ENCODE data around the gene MEGF6.

The MEGF6 gene

DNA sequence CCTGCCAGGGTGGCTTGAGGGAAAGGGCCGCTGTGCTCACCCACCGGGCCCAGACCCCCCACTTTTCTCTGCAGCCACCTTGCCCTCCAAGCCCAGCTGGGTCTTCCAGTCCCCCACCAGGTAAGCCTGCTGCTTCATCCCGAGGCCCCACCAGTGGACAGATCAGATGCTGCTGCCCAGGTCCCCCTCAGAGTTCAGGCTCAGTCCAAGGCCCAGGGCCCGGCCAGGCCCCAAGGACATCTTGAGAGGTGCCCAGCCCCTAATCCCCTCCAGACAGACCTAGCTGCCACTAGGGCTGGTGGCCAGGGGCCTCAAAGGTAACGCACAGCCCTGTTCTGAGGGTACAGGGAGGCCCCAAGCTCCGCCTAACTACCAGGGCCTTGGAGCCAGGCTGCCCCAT lies 58.6 kb downstream of the MEGF6 start:
- intact Hi-C loops (cut with micrococcal nuclease): no loop called here
- Mint-ChIP-seq H3K27me3 (no peaks in the 10 kb centered on the region), H3K9me3 (no peaks in the 10 kb centered on the region), H3K27ac (no peak overlapping the region), H3K4me3 (no peak overlapping the region), H3K4me1 (ENCODE audit: low read depth) (no peaks in the 10 kb centered on the region), H3K36me3 (ENCODE audit: low read depth) (no peaks in the 10 kb centered on the region)

DNA sequence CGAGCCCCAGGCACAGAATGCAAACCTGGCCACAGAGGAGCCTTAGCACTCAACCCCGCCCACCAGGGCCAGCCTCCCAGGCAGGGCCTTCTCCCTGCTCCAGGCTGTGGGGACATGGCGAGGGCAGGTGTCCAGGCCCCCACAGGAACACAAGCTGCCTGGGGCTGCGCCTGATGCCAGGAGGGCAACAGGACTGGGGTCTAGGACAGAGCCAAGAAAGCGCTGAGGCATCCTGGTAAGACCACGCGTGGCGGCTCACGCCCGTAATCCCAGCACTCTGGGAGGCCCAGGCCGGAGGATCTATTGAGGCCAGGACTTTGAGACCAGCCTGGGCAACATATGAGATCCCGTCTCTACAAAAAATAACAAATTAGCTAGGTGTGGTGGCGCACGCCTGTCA lies 59.1 kb downstream of the MEGF6 start:
- Mint-ChIP-seq H3K4me1 (ENCODE audit: low read depth) (no peaks in the 10 kb centered on the region), H3K9me3 (no peaks in the 10 kb centered on the region), H3K4me3 (no peak overlapping the region), H3K27me3 (no peaks in the 10 kb centered on the region), H3K36me3 (ENCODE audit: low read depth) (no peaks in the 10 kb centered on the region), H3K27ac (no peak overlapping the region)
- intact Hi-C loops (cut with micrococcal nuclease): no loop called here

DNA sequence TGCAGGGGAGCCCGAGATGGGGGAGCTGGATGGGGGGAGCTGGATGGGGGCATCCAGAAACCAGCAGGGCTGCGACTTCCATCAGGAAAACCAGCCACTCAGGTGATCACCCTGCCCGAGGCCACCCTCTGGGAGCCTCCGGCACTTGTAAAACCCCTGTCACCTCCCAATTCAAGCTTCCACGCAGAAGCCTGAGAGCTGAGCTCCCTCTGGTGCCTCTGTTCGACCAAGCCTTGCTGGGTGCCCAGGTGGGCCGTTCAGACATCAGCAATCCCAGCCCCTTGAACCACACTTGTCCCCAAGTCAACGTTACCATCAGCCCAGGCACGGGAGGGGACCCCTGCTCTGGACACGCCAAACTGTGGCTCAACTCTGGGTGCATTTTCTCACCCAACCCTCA lies 59.6 kb downstream of the MEGF6 start:
- Mint-ChIP-seq H3K27ac (no peak overlapping the region), H3K27me3 (no peaks in the 10 kb centered on the region)

DNA sequence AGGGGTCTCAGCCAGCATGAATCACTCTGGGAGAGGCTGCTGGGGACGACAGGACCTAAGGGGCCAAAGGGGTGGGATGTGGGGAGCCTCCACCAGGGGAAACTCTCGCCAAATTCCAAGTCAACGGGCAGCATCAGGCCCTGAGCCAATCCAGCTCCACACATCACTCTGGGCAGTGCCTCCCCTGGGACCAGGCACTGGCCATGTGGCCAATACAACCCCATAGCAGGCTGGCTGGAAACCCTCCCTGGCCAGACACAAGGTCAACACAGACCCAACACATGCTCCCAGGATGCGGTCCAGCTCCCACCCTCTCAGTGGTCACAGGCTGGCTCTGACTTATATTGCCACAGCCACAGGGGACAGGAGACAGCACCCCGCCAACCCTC lies 60.0 kb downstream of the MEGF6 start:
- Mint-ChIP-seq H3K36me3 (ENCODE audit: low read depth) (no peaks in the 10 kb centered on the region), H3K4me1 (ENCODE audit: low read depth) (no peaks in the 10 kb centered on the region), H3K9me3 (no peaks in the 10 kb centered on the region), H3K27me3 (no peaks in the 10 kb centered on the region), H3K4me3 (no peak overlapping the region), H3K27ac (no peak overlapping the region)
- intact Hi-C loops (cut with micrococcal nuclease): no loop called here

More for the DNA sequence above, 59.6 kb downstream of the MEGF6 start:
- intact Hi-C loops (cut with micrococcal nuclease): no loop called here
- H3K4me3 Mint-ChIP-seq: no peak overlapping the region
- H3K9me3 Mint-ChIP-seq: no peaks in the 10 kb centered on the region
- H3K4me1 Mint-ChIP-seq (ENCODE audit: low read depth): no peaks in the 10 kb centered on the region
- no peaks in the 10 kb centered on the region for H3K36me3 Mint-ChIP-seq (ENCODE audit: low read depth)

DNA sequence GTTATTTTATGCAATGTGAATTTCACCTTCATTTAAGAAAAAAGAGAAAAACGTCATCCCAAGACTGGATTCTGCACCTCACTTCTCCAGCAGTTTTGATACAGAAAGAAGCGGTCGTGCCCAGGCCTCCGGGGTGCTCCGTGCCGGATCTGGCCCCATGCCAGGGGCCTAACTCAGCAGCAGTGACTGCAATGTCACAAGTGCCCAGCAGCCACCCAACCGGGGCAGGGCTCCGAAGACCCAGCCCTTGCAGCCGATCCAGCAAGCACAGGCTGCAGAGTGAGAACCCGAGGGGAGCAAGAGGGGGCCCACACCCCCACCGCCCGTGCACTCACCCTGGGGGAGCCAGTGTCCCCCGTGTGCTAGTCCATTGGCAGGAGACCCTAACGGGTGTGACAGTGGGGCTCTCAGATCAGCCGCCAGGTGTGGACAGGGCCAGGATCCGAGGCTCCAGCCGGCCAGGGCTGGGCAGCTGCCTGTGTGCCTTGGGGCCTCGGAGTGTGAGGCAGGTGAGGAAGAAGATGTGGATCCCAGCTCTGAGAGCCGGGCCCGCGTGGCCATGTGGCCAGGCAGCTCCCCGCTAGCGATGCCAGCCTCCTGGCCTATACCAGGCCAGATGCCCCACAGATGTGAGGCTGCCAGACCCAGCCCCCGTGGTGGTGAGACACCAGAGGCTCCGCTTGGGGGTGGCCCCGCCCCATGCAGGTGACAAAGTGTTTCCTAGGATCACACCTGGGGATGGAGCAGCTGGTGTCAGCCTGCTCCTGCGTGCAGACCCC lies 60.6 kb downstream of the MEGF6 start:
- no peak overlapping the region for H3K4me3 Mint-ChIP-seq
- no peaks in the 10 kb centered on the region for H3K27me3 Mint-ChIP-seq
- intact Hi-C loops (cut with micrococcal nuclease): no loop called here
- no peaks in the 10 kb centered on the region for H3K9me3 Mint-ChIP-seq
- no peaks in the 10 kb centered on the region for H3K36me3 Mint-ChIP-seq (ENCODE audit: low read depth)
- no peaks in the 10 kb centered on the region for H3K4me1 Mint-ChIP-seq (ENCODE audit: low read depth)
- H3K27ac Mint-ChIP-seq: no peak overlapping the region

DNA sequence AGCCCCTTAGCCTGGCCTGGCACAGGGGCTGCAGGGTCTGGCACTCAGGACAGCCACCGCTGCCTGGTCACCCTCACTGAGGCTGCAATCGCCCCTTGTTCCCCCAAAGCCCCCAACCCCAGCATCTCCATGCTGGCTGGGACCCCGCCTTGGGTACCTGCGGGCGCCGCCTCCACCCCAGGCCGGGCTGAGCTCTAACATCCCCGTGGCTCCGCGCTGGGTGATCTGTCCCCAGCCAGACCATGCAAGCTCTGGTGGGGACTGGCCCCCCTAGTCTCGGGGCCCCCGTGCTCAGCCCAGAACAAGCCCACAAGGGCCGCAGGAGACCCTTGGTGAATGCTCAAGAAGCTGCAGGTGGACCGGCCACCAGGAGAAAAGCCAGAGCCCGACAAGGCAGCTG lies 62.4 kb downstream of the MEGF6 start:
- H3K4me3 Mint-ChIP-seq: no peak overlapping the region
- intact Hi-C loops (cut with micrococcal nuclease): no loop called here
- H3K27me3 Mint-ChIP-seq: no peaks in the 10 kb centered on the region
- no peak overlapping the region for H3K27ac Mint-ChIP-seq
- H3K4me1 Mint-ChIP-seq (ENCODE audit: low read depth): no peaks in the 10 kb centered on the region
- no peaks in the 10 kb centered on the region for H3K9me3 Mint-ChIP-seq
- no peaks in the 10 kb centered on the region for H3K36me3 Mint-ChIP-seq (ENCODE audit: low read depth)

DNA sequence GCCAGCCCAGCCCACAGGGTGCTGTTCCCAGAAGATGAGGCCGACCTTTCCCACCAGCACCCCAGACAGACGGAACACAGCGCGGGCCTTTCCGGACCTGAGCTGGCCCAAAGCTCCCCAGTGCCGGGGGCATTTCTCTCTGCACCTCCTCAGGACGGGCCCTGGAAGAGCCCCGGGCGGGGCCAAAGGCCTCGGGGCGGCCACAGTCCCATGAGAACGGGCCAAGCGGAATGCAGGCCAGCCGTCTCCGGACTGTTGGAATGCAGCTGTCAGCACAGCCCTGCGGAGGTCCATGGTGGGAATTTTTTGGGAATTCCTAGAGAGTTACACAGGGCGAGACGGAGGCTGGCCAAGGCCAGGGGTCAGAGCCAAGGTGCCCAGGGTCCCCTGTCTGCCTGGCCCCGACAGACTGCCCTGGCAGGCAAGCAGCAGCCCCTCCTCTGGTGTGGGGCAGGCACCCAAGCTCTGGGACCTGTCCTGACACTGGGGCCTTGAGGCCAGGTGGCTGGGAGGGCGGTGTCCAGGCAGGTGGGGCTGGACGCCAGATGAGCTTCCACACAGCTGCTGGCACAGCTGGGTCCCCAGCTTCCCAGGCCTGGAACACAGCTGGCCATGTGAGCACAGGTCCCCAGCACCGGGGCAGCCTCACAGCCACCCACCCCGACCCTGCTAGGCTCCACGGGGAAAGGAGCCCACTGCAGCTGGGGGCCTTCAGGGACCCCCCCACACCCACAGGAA lies 63.0 kb downstream of the MEGF6 start:
- no peaks in the 10 kb centered on the region for H3K4me1 Mint-ChIP-seq (ENCODE audit: low read depth)
- H3K36me3 Mint-ChIP-seq (ENCODE audit: low read depth): no peaks in the 10 kb centered on the region
- no peaks in the 10 kb centered on the region for H3K9me3 Mint-ChIP-seq
- H3K27me3 Mint-ChIP-seq: no peaks in the 10 kb centered on the region
- H3K4me3 Mint-ChIP-seq: no peak overlapping the region
- no peak overlapping the region for H3K27ac Mint-ChIP-seq
- intact Hi-C loops (cut with micrococcal nuclease): no loop called here

DNA sequence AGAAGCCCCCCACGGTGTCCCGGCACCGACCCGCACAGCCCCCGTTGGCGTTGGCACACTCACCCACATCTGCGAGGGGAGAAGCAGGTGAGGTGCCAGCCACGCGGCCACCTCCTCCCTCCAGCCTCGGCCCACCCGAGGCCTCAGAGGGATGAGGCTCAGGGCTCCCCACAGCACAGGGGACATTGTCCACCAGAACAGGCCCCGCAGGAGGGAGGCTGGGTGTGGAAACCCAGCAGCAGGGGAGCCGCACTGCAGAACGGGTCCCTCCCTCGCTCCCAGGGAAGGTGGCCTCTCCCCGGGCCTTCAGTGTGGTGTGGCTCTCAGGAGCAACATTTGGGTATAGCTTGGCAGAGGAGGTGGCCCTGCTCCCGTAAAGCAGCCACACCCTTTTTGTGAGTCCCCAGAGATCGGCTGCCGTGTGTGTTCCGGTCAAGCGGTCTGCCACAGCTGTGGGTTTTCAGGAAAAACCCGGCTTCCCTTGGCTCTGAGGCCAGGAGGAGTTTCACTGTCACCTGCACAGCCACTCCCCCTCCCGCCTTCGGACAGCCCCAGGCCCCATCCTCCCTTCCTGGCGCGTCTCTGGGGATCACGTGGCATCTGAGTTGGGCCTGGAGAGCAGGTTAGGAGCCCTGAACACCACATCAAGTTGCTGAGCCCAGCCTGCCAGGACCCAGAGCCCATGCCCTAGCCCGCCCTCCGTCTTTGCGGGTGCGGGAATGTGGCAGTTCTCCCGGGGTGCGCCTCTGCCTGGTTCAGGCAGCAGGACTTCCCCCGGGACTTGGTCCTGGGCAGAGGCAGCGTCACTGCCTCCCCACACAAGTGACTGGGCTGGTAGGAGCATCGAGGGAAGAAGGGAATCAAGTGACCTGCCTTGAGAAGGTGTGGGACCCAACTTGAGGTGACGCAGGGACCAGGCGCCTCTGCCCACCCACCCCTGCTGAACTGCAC lies 64.0 kb downstream of the MEGF6 start:
- H3K9me3 Mint-ChIP-seq: no peaks in the 10 kb centered on the region
- no peak overlapping the region for H3K27ac Mint-ChIP-seq
- no peaks in the 10 kb centered on the region for H3K27me3 Mint-ChIP-seq
- no peak overlapping the region for H3K4me3 Mint-ChIP-seq
- H3K4me1 Mint-ChIP-seq (ENCODE audit: low read depth): no peaks in the 10 kb centered on the region
- intact Hi-C loops (cut with micrococcal nuclease): no loop called here
- no peaks in the 10 kb centered on the region for H3K36me3 Mint-ChIP-seq (ENCODE audit: low read depth)

DNA sequence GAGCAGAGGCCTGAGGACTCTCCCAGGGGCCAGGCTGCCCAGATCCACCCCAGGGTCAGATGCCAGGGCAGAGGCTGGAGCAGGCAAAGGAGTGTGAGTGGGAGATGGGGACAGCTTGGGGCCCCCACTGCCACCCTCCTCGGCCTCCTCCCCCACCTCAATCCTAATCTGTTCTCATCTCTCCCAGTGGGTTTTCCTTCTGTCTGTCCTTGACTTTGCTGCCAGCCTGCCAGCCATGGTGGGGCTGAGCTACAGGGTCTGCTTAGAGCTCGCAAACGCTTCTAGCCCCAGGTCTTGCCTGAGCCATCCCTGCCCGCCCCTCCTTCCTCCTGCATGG lies 65.3 kb downstream of the MEGF6 start:
- Mint-ChIP-seq H3K9me3 (no peaks in the 10 kb centered on the region), H3K27ac (no peak overlapping the region), H3K27me3 (peaks cover 1% of the 10 kb centered on the region), H3K36me3 (ENCODE audit: low read depth) (no peaks in the 10 kb centered on the region), H3K4me3 (no peak overlapping the region), H3K4me1 (ENCODE audit: low read depth) (no peaks in the 10 kb centered on the region)
- intact Hi-C loops (cut with micrococcal nuclease): no loop called here

DNA sequence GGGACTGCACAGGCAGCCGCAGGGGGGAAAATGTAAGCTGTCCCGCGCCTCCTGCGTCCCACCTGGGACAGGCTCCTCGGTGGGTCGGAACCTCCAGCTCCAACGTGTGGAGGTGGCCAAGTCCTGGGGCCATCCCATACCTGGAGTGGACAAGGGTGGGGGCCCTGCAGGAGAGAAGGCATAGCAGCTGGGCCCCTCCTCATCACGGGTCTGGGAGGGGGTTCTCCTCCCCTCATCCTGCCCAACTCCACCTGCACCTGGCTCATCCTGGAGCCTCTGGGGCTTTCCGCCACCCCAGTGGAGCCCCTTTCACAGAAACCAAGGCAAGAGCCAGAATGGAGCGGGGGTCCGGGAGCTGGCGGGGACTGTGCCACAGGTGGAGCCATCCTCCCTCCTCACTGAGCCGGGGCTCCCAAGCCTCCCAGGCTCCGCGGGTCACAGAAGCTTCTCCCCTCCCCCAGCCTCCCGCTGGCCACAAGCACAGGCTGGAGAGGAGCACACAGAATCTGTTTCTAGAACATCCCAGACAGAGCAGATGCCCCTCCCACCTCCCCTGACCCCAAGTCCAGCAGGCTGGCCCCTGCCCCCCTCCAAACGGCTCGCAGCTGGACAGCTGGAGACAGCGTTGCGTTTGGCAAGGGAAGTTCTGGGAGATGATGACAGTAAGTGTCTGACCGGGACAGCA lies 65.8 kb downstream of the MEGF6 start:
- Mint-ChIP-seq H3K36me3 (ENCODE audit: low read depth) (no peaks in the 10 kb centered on the region), H3K27me3 (peaks cover 1% of the 10 kb centered on the region), H3K27ac (no peak overlapping the region), H3K4me1 (ENCODE audit: low read depth) (no peaks in the 10 kb centered on the region), H3K4me3 (no peak overlapping the region), H3K9me3 (no peaks in the 10 kb centered on the region)
- intact Hi-C loops (cut with micrococcal nuclease): no loop called here

DNA sequence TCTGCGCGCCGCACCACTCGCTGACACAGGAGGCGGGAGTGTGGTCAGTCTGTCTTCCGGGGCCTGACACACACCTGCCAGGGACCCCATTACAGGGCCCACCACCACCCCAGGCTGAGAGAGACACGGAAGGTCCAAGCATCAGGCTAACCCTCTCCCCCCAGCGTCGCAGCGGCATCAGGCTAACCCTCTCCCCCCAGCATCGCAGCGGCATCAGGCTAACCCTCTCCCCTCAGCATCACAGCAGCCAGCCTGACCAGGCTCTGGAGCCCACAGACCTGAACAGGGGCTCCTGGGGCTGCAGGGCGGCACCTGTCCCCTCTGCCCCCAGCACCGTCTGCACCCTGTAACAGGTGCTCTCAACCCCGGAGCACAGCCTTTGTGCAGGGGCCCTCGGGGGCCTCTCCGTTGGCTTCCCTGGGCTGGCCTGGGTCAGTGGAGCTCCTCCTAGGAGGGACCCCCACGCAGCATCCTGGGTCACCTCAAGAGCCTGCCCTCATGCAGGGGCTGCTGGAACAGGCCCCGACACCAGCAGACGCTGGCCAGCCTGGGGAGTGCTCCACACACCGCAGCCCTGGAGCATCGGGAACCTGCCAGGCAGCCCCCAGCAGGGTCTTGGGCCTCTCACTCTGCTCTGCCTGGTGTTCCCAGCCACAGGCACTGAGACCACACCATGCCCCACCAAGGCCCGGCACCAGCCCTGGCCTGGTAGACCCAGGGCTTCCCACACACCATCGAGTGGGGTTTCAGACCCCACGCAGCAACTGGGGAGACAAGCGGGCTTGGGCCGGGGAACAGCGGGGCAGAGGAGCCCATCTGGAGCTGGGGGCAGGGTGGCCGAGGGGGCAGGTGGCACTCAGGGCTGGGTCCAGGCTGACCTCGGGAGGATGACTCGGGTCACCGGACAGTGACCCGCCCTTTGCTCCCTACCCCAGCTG lies 67.0 kb downstream of the MEGF6 start:
- H3K9me3 Mint-ChIP-seq: no peaks in the 10 kb centered on the region
- H3K4me1 Mint-ChIP-seq (ENCODE audit: low read depth): no peaks in the 10 kb centered on the region
- intact Hi-C loops (cut with micrococcal nuclease): no loop called here
- H3K27ac Mint-ChIP-seq: no peak overlapping the region
- peaks cover 1% of the 10 kb centered on the region for H3K27me3 Mint-ChIP-seq
- H3K4me3 Mint-ChIP-seq: no peak overlapping the region
- H3K36me3 Mint-ChIP-seq (ENCODE audit: low read depth): no peaks in the 10 kb centered on the region

DNA sequence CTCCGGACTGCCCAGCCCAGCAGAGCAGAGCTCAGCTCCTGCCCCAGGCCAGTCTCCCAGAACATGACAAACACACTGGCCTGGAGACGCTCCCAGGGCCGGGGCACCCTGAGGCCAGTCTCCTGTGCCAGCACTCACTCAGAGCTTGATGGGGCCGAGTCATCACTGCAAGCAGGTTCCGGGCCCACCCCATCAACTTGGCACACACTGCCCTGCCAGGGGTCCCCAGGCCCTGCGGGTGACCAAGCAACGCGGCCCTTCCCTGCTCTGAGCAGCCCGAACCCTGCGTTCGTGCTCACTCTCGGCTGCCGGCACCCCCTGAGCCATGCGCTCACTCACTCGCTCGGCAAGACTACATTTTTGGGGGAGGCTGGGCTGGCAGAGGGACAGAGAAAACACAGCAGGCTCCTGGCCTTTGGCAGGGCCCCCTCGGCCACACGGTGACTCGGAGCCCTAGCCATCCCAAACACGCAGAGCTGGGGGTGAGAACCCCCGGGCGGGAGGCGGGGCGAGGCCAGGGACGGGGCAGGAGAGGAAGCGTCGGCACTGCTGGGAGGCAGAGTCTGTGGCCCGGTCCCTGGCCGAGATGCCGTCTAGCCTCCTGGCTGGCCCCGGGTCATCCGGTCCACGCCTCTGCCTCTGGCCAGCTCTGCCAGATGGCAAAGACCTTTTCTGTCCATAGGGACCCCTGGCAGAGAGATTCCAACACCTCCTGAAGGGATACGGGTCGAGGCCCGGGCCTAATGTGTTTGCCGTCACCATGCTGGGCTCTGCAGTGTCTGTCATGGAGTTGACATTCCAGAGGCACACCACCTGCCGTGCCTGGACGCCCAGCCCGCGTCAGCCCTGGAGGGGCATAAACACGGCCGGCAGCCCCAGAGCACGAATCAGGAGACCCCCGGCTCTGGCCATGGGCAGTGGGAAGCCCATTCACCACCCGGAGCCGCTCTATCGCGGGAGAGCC lies 68.0 kb downstream of the MEGF6 start:
- Mint-ChIP-seq H3K27ac (no peak overlapping the region), H3K27me3 (peaks cover 8% of the 10 kb centered on the region), H3K4me1 (ENCODE audit: low read depth) (peaks cover 5% of the 10 kb centered on the region), H3K4me3 (no peak overlapping the region), H3K36me3 (ENCODE audit: low read depth) (no peaks in the 10 kb centered on the region), H3K9me3 (no peaks in the 10 kb centered on the region)
- intact Hi-C loops (cut with micrococcal nuclease): no loop called here
